K562 (cell line): ENCODE measurements around the gene PODXL2. TPM values are rescaled to one million over a fixed set of nuclear protein-coding genes. Genes with fewer than 3 reads are reported as not detected.

ENCODE experiments used
- CBX2 ChIP-seq: fragments of 200-600 bp; sonication (generic); IDR thresholded peaks from one replicate; pipeline ENCODE4 v1.6.1; 2012; ENCODE audit warnings: mild to moderate bottlenecking, low read length, inconsistent platforms; ENCODE audit not compliant: insufficient read depth, poor library complexity, severe bottlenecking
- CSDE1 ChIP-seq, 2 experiments: fragments of 450-650 bp; IDR thresholded peaks; 2 replicates each; pipeline ENCODE4 v1.6.1; 2016; ENCODE audit warnings: mild to moderate bottlenecking in 1 of 2
- GTF2E2 ChIP-seq: fragments of 200-800 bp; sonication (Bioruptor generic); IDR thresholded peaks from 2 replicates; pipeline ENCODE4 v1.6.1; 2016; ENCODE audit warnings: missing genetic modification characterization, missing compliant biosample characterization
- RBM34 ChIP-seq: fragments of 200-400 bp; formaldehyde crosslinking; IDR thresholded peaks from 2 replicates; pipeline ENCODE4 v1.6.1; 2018; ENCODE audit warnings: low read length, borderline replicate concordance; ENCODE audit not compliant: insufficient read depth
- SP1 ChIP-seq: sonication (generic); formaldehyde crosslinking; IDR thresholded peaks from 2 replicates; pipeline ENCODE4 v1.8.1; 2022; ENCODE audit warnings: mild to moderate bottlenecking, missing genetic modification reagents
- TAF7 ChIP-seq: fragments of 450-650 bp; IDR thresholded peaks from 2 replicates; pipeline ENCODE4 v1.6.1; 2016; ENCODE audit warnings: missing genetic modification characterization, missing compliant biosample characterization
- TARDBP ChIP-seq: fragments of 450-650 bp; IDR thresholded peaks from 2 replicates; pipeline ENCODE4 v1.6.1; 2016
- TEAD4 ChIP-seq, 2 experiments: sonication (generic) in 1 of 2; formaldehyde crosslinking in 1 of 2; IDR thresholded peaks; 2 replicates each; pipeline versions ENCODE4 v1.6.1 to v1.8.0; 2012 to 2022; ENCODE audit warnings: borderline replicate concordance in 1 of 2, inconsistent platforms in 1 of 2, low read length in 1 of 2, mild to moderate bottlenecking in 1 of 2, missing genetic modification reagents in 1 of 2
- UBTF ChIP-seq, 2 experiments: IDR thresholded peaks; 2 replicates each; pipeline ENCODE4 v1.6.1; 2012; ENCODE audit warnings: improper control_type of control experiment in 2 of 2, low read depth in 2 of 2, low read length in 2 of 2, borderline replicate concordance in 1 of 2
- VEZF1 ChIP-seq: fragments of 200-800 bp; sonication (Bioruptor generic); IDR thresholded peaks from 2 replicates; pipeline ENCODE4 v1.6.1; 2017; ENCODE audit warnings: missing genetic modification characterization, missing compliant biosample characterization
- ZBTB34 ChIP-seq: fragments of 250-450 bp; sonication (Bioruptor Pico); IDR thresholded peaks from 2 replicates; pipeline ENCODE4 v1.8.0; 2021; ENCODE audit warnings: mild to moderate bottlenecking, moderate library complexity
- ZMIZ1 ChIP-seq, 2 experiments: fragments of 150-350 bp in 1 of 2; IDR thresholded peaks; 2 replicates each; pipeline ENCODE4 v1.6.1; 2012 to 2016; ENCODE audit warnings: low read depth in 2 of 2, low read length in 2 of 2, mild to moderate bottlenecking in 1 of 2, moderate library complexity in 1 of 2
- ZNF165 ChIP-seq: fragments of 250-450 bp; sonication (Bioruptor Pico); IDR thresholded peaks from 2 replicates; pipeline ENCODE4 v1.4.0; 2020; ENCODE audit warnings: borderline replicate concordance
- ZNF354B ChIP-seq: fragments of 250-450 bp; sonication (Bioruptor Pico); IDR thresholded peaks from 2 replicates; pipeline ENCODE4 v1.4.0; 2020
- ZNF655 ChIP-seq: fragments of 250-450 bp; sonication (Bioruptor Pico); IDR thresholded peaks from 2 replicates; pipeline ENCODE4 v1.5.0; 2021
- ZNF778 ChIP-seq: fragments of 450-650 bp; formaldehyde crosslinking; IDR thresholded peaks from 2 replicates; pipeline ENCODE4 v1.4.0; 2020; ENCODE audit warnings: mild to moderate bottlenecking, moderate library complexity
- polyA plus RNA-seq, 8 experiments: library from polyadenylated mRNA; depleted of rRNA in 4 of 8; stranded (reverse) in 5 of 8; unstranded in 3 of 8; fragments of >200 nt; fragmentation: Nextera tagmentation in 2 of 8; fragmentation: Illumina TruSeq in 1 of 8; extraction: Ambion mirVana in 2 of 8; extraction: Trizol in 1 of 8; gene quantifications; 2 replicates each; pipeline versions ENCODE4 v1.2.1 to v1.2.3, GENCODE V29; 2011 to 2014; ENCODE audit warnings: inconsistent platforms in 1 of 8, missing spikeins in 1 of 8
- total RNA-seq, 7 experiments: library from RNA; depleted of rRNA in 6 of 7; stranded (reverse); fragments of >200 nt in 6 of 7; fragmentation: Illumina TruSeq in 2 of 7; extraction: Trizol in 2 of 7; gene quantifications; 2 replicates each; pipeline versions ENCODE4 v1.2.1 to v1.2.3, GENCODE V29; 2011 to 2021; ENCODE audit warnings: low replicate concordance in 1 of 7

Gene PODXL2
- total and polyA plus RNA-seq, 9 of the 15 experiments (the other 6 are each of a cell fraction or from before 2014, with no cell fraction given): 0.03 to 52.5 (median 21.9) TPM

- TF ChIP-seq GTF2E2 (tag) (no peak), TARDBP (no peak), CSDE1 (IDR thresholded peaks at IDR 0.05) (no peak), CBX2 (no peak), ZNF655 (CRISPR knock-in tag) (no peak), ZNF354B (CRISPR knock-in tag) (no peak), TAF7 (no peak), SP1 (CRISPR knock-in tag) (peak; percentile 85), ZMIZ1 (IDR thresholded peaks at IDR 0.05; ENCODE audit: low read depth in 2 of 2, low read length in 2 of 2) (no peak), ZNF778 (CRISPR knock-in tag) (no peak), UBTF (IDR thresholded peaks at IDR 0.05; ENCODE audit: borderline replicate concordance in 1 of 2, low read depth in 2 of 2, low read length in 2 of 2) (no peak), ZNF165 (CRISPR knock-in tag) (no peak), VEZF1 (peak; percentile 50), RBM34 (no peak), TEAD4 (IDR thresholded peaks at IDR 0.05; ENCODE audit: low read length) (no peak), TEAD4 (CRISPR knock-in tag; IDR thresholded peaks at IDR 0.05; ENCODE audit: borderline replicate concordance) (no peak), ZBTB34 (no peak)
Observed at GRCh38 chr3:127590593-127591465, 38.2 kb upstream of the PODXL2 start, which contains the start of gene TPRA1 (continued).
